Activated B cell treated with CpG ODN at 0.5 μM for 24 hours (primary cell): Measurements from ENCODE around the gene BTBD16. TPM values are rescaled to one million over a fixed set of nuclear protein-coding genes. Genes with fewer than 3 reads are reported as not detected.

Experiments
- ATAC-seq: fragments of 200-7000 bp; cut with Tn5 transposase; one replicate; pipeline ENCODE4 v1.10.0; 2021; ENCODE audit warnings: low read depth, mild to moderate bottlenecking, moderate library complexity
- CTCF ChIA-PET: fragments of 350-600 bp; sonication (Branson Sonifier 250); formaldehyde crosslinking; loops from one replicate; lab custom pipeline; 2021; ENCODE audit warnings: antibody characterized with exemption; lab: Charles Lee
- POLR2A ChIA-PET: fragments of 350-600 bp; sonication (Branson Sonifier 250); formaldehyde crosslinking; loops from one replicate; lab custom pipeline; 2021; ENCODE audit warnings: antibody characterized with exemption; lab: Charles Lee
- DNase-seq: peaks from one replicate; pipeline ENCODE4 v3.0.0; 2022
- H3K27ac Mint-ChIP-seq: one replicate; pipeline ENCODE4 v1.8.0; 2020; ENCODE audit warnings: mixed read lengths
- H3K27me3 Mint-ChIP-seq: one replicate; pipeline ENCODE4 v1.8.0; 2021; ENCODE audit warnings: mixed read lengths
- H3K36me3 Mint-ChIP-seq: one replicate; pipeline ENCODE4 v1.8.0; 2021; ENCODE audit warnings: low read depth, mixed read lengths
- H3K4me1 Mint-ChIP-seq: one replicate; pipeline ENCODE4 v1.8.0; 2021; ENCODE audit warnings: mixed read lengths
- H3K4me3 Mint-ChIP-seq: one replicate; pipeline ENCODE4 v1.8.0; 2020; ENCODE audit warnings: mild to moderate bottlenecking, mixed read lengths
- H3K9me3 Mint-ChIP-seq: one replicate; pipeline ENCODE4 v1.8.0; 2020; ENCODE audit warnings: mixed read lengths
- intact Hi-C: fragments of 100-400 bp; cut with micrococcal nuclease; formaldehyde crosslinking; loops from one replicate; pipeline ENCODE4 v1.15.1; 2024
- total RNA-seq: library from RNA; stranded (reverse); gene quantifications from 2 replicates; pipeline ENCODE4 v1.2.3, GENCODE V29; 2022
- TF ChIP-seq, protein P1 (sequence below): fragments of 200-600 bp; IDR thresholded peaks from one replicate; pipeline ENCODE4 v1.8.0; 2022; ENCODE audit warnings: antibody characterized with exemption, mild to moderate bottlenecking

Gene BTBD16
- total RNA-seq, 1 donor from 2014 or later: not detected

DNA sequence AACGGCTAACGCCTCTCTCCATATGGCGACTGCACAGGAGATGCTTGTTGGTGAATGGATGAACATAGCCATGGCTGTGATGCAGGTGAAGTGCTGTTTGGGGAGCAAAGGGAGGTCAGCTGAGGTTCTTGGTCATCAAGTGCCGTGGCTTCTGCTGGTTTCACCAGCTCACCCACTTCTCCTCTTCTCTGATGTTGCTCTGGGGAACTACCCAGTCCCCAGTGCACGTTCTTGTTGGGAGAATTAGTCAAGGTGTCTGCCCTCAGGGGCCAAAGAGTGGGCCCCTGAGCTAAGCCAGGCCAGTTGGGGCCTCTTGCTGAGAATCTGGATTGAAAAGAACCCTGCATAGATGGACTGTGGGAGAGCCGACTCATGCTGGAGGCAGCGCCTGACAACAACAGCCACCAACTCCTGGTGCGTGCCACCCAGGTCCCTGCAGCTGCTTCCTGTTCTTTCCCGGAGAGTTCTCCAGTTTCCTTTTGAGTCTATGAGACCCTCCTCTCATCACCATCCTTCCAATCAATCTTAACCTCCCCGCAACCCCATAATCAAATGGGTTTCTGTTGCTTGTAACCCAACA lies 3.0 kb downstream of the BTBD16 start:
- DNase-seq (no peak), ATAC-seq (no peak)
- TF ChIP-seq, protein P1, sequence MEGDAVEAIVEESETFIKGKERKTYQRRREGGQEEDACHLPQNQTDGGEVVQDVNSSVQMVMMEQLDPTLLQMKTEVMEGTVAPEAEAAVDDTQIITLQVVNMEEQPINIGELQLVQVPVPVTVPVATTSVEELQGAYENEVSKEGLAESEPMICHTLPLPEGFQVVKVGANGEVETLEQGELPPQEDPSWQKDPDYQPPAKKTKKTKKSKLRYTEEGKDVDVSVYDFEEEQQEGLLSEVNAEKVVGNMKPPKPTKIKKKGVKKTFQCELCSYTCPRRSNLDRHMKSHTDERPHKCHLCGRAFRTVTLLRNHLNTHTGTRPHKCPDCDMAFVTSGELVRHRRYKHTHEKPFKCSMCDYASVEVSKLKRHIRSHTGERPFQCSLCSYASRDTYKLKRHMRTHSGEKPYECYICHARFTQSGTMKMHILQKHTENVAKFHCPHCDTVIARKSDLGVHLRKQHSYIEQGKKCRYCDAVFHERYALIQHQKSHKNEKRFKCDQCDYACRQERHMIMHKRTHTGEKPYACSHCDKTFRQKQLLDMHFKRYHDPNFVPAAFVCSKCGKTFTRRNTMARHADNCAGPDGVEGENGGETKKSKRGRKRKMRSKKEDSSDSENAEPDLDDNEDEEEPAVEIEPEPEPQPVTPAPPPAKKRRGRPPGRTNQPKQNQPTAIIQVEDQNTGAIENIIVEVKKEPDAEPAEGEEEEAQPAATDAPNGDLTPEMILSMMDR: no peak
- POLR2A ChIA-PET: no interaction called here
- Mint-ChIP-seq H3K4me3 (no peak overlapping the region), H3K27me3 (peaks cover 9% of the 10 kb centered on the region), H3K36me3 (no peaks in the 10 kb centered on the region), H3K27ac (no peak overlapping the region), H3K4me1 (no peaks in the 10 kb centered on the region), H3K9me3 (no peaks in the 10 kb centered on the region)
- intact Hi-C loops: no loop called here
- CTCF ChIA-PET: no interaction called here

DNA sequence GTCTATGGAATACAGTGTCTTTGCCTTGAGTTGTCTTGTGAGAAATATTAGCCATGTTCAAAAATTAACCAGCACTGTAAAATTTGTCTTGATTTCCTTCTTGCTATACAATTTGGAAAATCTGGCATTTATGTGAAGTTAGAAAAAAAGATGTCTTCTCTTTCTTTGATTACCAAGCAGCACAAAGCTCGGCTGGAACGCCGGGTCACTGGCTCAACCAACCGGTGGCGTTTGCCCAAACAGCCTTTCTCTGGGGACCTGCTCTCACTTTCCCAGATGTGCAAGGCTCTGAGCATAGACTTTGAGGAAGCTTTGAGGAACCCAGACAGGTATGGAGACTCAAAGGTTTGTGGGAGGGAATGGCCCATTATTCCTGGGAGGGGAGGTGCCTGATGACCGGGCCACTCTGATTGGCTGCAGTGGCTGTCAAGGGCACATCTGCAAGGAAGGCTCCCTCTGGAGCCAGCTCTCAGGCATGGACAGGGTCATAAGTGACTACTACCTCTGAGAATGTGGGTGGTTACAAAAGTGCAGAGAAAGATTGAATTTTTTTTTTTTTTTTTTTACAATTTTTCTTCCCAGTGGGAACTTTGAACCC lies 5.6 kb downstream of the BTBD16 start:
- ChIA-PET CTCF (interaction anchor here (0.9 to 1.4 kb wide), 2 partner anchors 9 to 289 kb away, joined by 3 read pairs; no protein-coding TSS in a partner anchor), POLR2A (no interaction called here)
- peaks cover 20% of the 10 kb centered on the region for H3K27me3 Mint-ChIP-seq
- no peak for ATAC-seq
- H3K4me1 Mint-ChIP-seq: no peaks in the 10 kb centered on the region
- H3K27ac Mint-ChIP-seq: no peak overlapping the region
- no peak overlapping the region for H3K4me3 Mint-ChIP-seq
- intact Hi-C loops: no loop called here
- no peak for DNase-seq
- no peaks in the 10 kb centered on the region for H3K9me3 Mint-ChIP-seq
- TF ChIP-seq, protein P1: no peak
- no peaks in the 10 kb centered on the region for H3K36me3 Mint-ChIP-seq

DNA sequence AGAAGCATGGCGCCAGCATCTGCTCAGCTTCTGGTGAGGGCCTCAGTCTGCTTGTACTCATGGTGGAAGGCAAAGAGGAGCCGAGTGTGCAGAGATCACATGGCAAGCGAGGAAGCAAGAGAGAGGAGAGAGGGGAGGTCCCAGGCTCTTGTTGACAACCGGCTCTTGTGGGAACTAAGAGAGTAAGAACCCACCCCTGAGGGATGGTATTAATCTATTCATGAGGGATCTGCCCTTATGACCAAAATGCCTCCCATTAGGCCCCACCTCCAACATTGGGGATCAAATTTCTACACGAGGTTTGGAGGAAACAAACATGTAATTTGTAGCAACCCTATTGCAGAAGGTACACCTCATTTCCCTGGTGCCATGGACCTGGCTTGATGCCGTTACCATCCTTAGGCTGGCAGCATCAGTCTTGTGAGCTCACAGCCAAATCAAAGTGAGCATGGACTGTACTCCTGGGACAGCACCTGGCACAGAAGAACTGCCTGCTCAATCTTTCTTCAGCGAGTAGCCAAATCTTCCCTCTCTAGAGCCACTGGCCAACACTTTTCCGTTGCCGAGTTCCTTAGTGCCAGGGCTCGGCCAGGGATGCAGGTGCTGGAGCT lies 6.5 kb downstream of the BTBD16 start:
- TF ChIP-seq, protein P1: no peak
- ATAC-seq (no peak), DNase-seq (no peak)
- POLR2A ChIA-PET: no interaction called here
- no peaks in the 10 kb centered on the region for H3K36me3 Mint-ChIP-seq
- intact Hi-C loops: no loop called here
- H3K27ac Mint-ChIP-seq: no peak overlapping the region
- no peak overlapping the region for H3K4me3 Mint-ChIP-seq
- peaks cover 27% of the 10 kb centered on the region for H3K27me3 Mint-ChIP-seq
- CTCF ChIA-PET: interaction anchor here (1.4 kb wide), 1 partner anchor 288 kb away, joined by 3 read pairs; no protein-coding TSS in a partner anchor
- no peaks in the 10 kb centered on the region for H3K9me3 Mint-ChIP-seq
- no peaks in the 10 kb centered on the region for H3K4me1 Mint-ChIP-seq

DNA sequence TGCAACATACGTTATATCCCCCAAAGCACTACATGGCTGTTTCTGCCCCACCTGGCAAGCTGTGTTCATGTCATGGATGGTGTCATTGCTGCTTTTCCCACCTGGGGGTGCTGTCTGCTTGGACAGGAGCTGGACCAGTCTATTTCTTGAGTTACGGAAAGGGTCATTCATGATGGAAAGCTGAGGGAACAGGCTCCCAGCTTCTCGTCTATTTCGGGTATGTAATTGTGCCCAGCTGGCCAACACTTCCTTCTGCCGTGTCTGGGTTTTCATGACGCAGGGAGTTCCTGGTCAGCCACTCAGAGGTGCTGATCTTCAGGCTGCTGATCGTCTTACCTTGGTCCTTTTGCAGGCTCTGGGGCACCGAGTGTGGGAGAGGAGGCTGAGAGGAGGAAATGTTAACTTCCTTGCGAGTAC lies 8.6 kb downstream of the BTBD16 start:
- no peak overlapping the region for H3K4me3 Mint-ChIP-seq
- H3K27ac Mint-ChIP-seq: no peak overlapping the region
- H3K4me1 Mint-ChIP-seq: no peaks in the 10 kb centered on the region
- DNase-seq: no peak
- TF ChIP-seq, protein P1: no peak
- H3K36me3 Mint-ChIP-seq: no peaks in the 10 kb centered on the region
- H3K27me3 Mint-ChIP-seq: peaks cover 24% of the 10 kb centered on the region
- intact Hi-C loops: no loop called here
- ChIA-PET POLR2A (no interaction called here), CTCF (interaction anchor here (1.4 kb wide), 2 partner anchors 155 to 286 kb away, joined by 5 to 7 read pairs; no protein-coding TSS in a partner anchor)
- ATAC-seq: no peak
- H3K9me3 Mint-ChIP-seq: no peaks in the 10 kb centered on the region

DNA sequence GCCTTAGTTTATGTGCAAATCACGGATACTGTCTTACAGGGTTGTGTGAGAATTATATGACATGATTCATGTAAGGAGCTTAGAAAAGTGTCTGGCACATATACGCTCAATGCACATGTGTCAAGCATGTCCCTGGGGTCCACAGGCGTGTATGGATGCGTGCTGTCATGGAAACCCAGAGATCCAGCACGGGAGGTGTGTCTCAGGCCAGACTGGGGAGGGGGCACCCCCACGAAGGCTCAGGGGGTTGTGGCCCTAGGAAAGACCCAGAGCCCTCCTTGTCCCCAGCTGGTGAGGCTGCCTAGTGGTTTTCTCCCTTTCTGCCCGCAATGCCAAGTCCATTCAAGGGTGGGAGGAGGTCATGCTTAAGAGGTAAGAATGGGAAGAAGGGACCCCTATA lies 9.1 kb downstream of the BTBD16 start:
- DNase-seq: no peak
- Mint-ChIP-seq H3K9me3 (no peaks in the 10 kb centered on the region), H3K27me3 (peaks cover 24% of the 10 kb centered on the region), H3K27ac (no peak overlapping the region), H3K36me3 (no peaks in the 10 kb centered on the region), H3K4me3 (no peak overlapping the region), H3K4me1 (no peaks in the 10 kb centered on the region)
- ChIA-PET POLR2A (no interaction called here), CTCF (interaction anchor here (1.4 kb wide), 2 partner anchors 155 to 285 kb away, joined by 5 to 7 read pairs; no protein-coding TSS in a partner anchor)
- no peak for ATAC-seq
- intact Hi-C loops: no loop called here
- TF ChIP-seq, protein P1: no peak
